Adrenal gland (tissue), 12 donors: ENCODE measurements around the gene GLDC. TPM values are rescaled to one million over a fixed set of nuclear protein-coding genes. Genes with fewer than 3 reads are reported as not detected.

Source experiments
- DNase-seq, 7 donors: peaks; one replicate each; pipeline ENCODE4 v3.0.0-alpha.2; 2019 to 2020
- H3K27ac ChIP-seq, 5 donors: fragments of 200-600 bp; sonication (generic) in 4 of 5; 1 replicate in 3 of 5; 2 replicates in 2 of 5; pipeline versions ENCODE4 v1.5.1 to v1.8.0; 2016 to 2020; ENCODE audit warnings: mild to moderate bottlenecking in 1 of 5
- H3K27me3 ChIP-seq: fragments of 200-600 bp; 2 replicates; pipeline ENCODE4 v1.8.0; 2021
- H3K36me3 ChIP-seq, 2 donors: fragments of 200-600 bp; replicated peaks in 1 of 2; 1 replicate in 1 of 2; 2 replicates in 1 of 2; pipeline versions ENCODE4 v1.5.1 to v1.8.0; 2018 to 2022
- H3K4me1 ChIP-seq, 2 donors: fragments of 200-600 bp; replicated peaks in 1 of 2; 1 replicate in 1 of 2; 2 replicates in 1 of 2; pipeline versions ENCODE4 v1.5.1 to v1.8.0; 2018 to 2021
- H3K4me3 ChIP-seq, 4 donors: fragments of 200-600 bp; sonication (generic) in 3 of 4; one replicate each; pipeline ENCODE4 v1.5.1; 2016 to 2018
- H3K9me3 ChIP-seq, 3 donors: fragments of 200-600 bp; sonication (generic) in 1 of 3; replicated peaks in 1 of 3; 1 replicate in 2 of 3; 2 replicates in 1 of 3; pipeline versions ENCODE4 v1.5.1 to v1.8.0; 2016 to 2021
- POLR2A ChIP-seq, 2 donors: fragments of 450-650 bp; IDR thresholded peaks; one replicate each; pipeline ENCODE4 v1.6.1; 2017; ENCODE audit warnings: antibody characterized with exemption in 2 of 2, mild to moderate bottlenecking in 2 of 2, moderate library complexity in 1 of 2
- WGBS, 4 donors: extraction: QIAGEN DNeasy Blood & Tissue Kit in 2 of 4; methylation state at CpG; one replicate each; pipeline versions ENCODE4 v1.1.5 to v1.1.7; 2013 to 2017; 5-methylcytosine and 5-hydroxymethylcytosine counted together
- intact Hi-C, 2 donors: fragments of 100-400 bp; cut with DNase I; formaldehyde crosslinking; loops; one replicate each; pipeline versions ENCODE4 v1.14.1 to v1.15.0; 2022 to 2023
- polyA plus RNA-seq, 3 donors: library from polyadenylated mRNA; stranded (reverse); fragments of 200-250 nt in 2 of 3; fragments of 350-450 nt in 1 of 3; fragmentation: Illumina TruSeq in 1 of 3; extraction: RNeasy Lipid Tissue Mini Kit (QIAGEN cat#74804) in 1 of 3; gene quantifications; one replicate each; pipeline ENCODE4 v1.2.3, GENCODE V29; 2013 to 2014
- total RNA-seq, 9 donors: library from RNA; depleted of rRNA in 4 of 9; stranded (reverse); fragments of >200 nt in 4 of 9; fragments of 120-200 nt in 1 of 9; fragmentation: NEBNext Ultra II Directional in 1 of 9; extraction: Animal tissue kit (Norgen Biotek cat#: 25700) in 1 of 9; gene quantifications; one replicate each; pipeline versions ENCODE4 v1.1.0 to v1.2.4, GENCODE V29; 2013 to 2023
- TF ChIP-seq, protein P1 (sequence below), 6 experiments: fragments of 450-650 bp in 4 of 6; fragments of 200-600 bp in 2 of 6; sonication (generic) in 1 of 6; IDR thresholded peaks; 1 replicate in 5 of 6; 2 replicates in 1 of 6; pipeline versions ENCODE4 v1.5.1 to v1.8.0; 2016 to 2021; ENCODE audit warnings: antibody characterized with exemption in 6 of 6, mild to moderate bottlenecking in 2 of 6, moderate library complexity in 1 of 6
- donor health status: healthy with polysubstance abuse.
- donor health status: Bipolar disorder and iron deficiency.
- donor health status: DM: yes; HTN: yes; CAD: no.
- donor health status: DM: no; HTN: no; CAD: no.
- donor health status: DM: no; HTN: no; CAD: no.
- donor health status: DM: yes; HTN: yes; CAD: no.

GLDC gene
- total and polyA plus RNA-seq, 12 donors: 0.14 to 1.3 (median 0.36) TPM; not detected in 2

DNA sequence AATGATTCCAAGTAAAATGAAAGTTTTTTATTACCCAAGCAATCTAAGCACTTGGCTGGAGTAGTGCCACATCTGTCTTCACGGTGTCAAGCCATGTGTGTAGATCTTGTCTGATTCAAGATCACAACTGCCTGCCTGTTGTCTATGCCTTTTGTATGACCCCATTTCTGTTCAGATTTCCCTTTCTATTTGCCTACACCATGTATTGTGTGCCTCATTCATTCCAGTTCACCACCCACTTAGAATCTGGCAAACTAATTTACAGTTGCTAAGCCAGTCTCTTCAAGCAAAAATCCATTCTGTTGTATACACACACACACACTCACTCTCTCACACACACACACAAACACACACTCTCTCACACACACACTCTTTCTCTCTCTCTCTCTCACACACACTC is 33.7 kb downstream of the GLDC start:
- Histone ChIP-seq H3K27me3 (no peaks in the 10 kb centered on the region), H3K4me1 (no peaks in the 10 kb centered on the region), H3K36me3 (no peaks in the 10 kb centered on the region), H3K4me3 (no peak overlapping the region), H3K27ac (no peak overlapping the region), H3K9me3 (no peaks in the 10 kb centered on the region)
- TF ChIP-seq, protein P1, sequence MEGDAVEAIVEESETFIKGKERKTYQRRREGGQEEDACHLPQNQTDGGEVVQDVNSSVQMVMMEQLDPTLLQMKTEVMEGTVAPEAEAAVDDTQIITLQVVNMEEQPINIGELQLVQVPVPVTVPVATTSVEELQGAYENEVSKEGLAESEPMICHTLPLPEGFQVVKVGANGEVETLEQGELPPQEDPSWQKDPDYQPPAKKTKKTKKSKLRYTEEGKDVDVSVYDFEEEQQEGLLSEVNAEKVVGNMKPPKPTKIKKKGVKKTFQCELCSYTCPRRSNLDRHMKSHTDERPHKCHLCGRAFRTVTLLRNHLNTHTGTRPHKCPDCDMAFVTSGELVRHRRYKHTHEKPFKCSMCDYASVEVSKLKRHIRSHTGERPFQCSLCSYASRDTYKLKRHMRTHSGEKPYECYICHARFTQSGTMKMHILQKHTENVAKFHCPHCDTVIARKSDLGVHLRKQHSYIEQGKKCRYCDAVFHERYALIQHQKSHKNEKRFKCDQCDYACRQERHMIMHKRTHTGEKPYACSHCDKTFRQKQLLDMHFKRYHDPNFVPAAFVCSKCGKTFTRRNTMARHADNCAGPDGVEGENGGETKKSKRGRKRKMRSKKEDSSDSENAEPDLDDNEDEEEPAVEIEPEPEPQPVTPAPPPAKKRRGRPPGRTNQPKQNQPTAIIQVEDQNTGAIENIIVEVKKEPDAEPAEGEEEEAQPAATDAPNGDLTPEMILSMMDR (IDR thresholded peaks at IDR 0.05): no peak
- no peak for TF ChIP-seq POLR2A (IDR thresholded peaks at IDR 0.05)
- no peak for DNase-seq
- 61 to 86% (median 71%) methylated on average over 1 of the region's 1 CpG for WGBS, 4 donors
- intact Hi-C loops: no loop called here

GRCh38 chr9:6610073-6610472 is 35.5 kb downstream of the GLDC start:
- no peaks in the 10 kb centered on the region for H3K4me1 ChIP-seq

DNA sequence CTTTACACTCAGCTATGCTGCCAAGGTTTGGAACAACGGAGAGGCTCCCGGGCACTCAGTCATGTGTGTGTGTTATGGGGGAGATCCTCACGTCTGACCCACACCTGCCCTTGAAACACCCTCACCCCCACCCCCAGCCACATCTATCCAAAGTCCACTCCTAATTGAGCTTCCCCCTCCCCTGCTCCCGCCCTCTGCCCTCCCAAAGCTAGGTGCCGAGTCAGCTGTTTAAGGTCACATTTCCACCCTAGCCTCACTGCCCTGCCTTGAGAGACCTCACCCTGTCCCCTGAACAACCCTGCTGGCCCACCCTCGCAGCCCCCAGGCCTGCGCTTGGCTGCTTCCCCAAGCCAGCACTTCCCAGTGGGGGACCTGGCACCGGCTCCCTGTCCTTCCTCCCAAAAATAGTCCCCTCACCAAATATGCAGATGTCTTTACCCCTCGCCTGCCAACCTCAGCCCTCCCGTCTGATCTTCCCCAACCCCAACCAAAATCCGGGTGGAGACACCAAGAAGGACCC is 36.0 kb downstream of the GLDC start:
- no peak for TF ChIP-seq POLR2A (IDR thresholded peaks at IDR 0.05)
- TF ChIP-seq, protein P1 (IDR thresholded peaks at IDR 0.05): no peak
- Histone ChIP-seq H3K9me3 (no peaks in the 10 kb centered on the region), H3K27me3 (no peaks in the 10 kb centered on the region), H3K27ac (no peak overlapping the region), H3K4me3 (no peak overlapping the region), H3K36me3 (no peaks in the 10 kb centered on the region), H3K4me1 (no peaks in the 10 kb centered on the region)
- WGBS, 4 donors: 79 to 85% (median 84%) methylated on average over 9 to 11 of the region's 11 CpGs
- intact Hi-C loops: no loop called here
- DNase-seq: no peak

More at GRCh38 chr9:6610073-6610472, 35.5 kb downstream of the GLDC start:
- H3K36me3 ChIP-seq: no peaks in the 10 kb centered on the region
- no peaks in the 10 kb centered on the region for H3K9me3 ChIP-seq
- 86 to 100% (median 96%) methylated on average over 2 of the region's 2 CpGs for WGBS, 4 donors
- H3K27me3 ChIP-seq: no peaks in the 10 kb centered on the region
- H3K27ac ChIP-seq: no peak overlapping the region
- intact Hi-C loops: no loop called here
- DNase-seq: no peak
- no peak for TF ChIP-seq POLR2A (IDR thresholded peaks at IDR 0.05)
- TF ChIP-seq, protein P1 (IDR thresholded peaks at IDR 0.05): no peak
- no peak overlapping the region for H3K4me3 ChIP-seq

GRCh38 chr9:6605202-6605601 is 40.3 kb downstream of the GLDC start:
- Histone ChIP-seq H3K27ac (no peak overlapping the region), H3K9me3 (no peaks in the 10 kb centered on the region), H3K27me3 (no peaks in the 10 kb centered on the region), H3K4me1 (no peaks in the 10 kb centered on the region), H3K36me3 (no peaks in the 10 kb centered on the region), H3K4me3 (no peak overlapping the region)
- TF ChIP-seq, protein P1 (IDR thresholded peaks at IDR 0.05): no peak
- no peak for TF ChIP-seq POLR2A (IDR thresholded peaks at IDR 0.05)
- WGBS, 4 donors: 63 to 79% (median 76%) methylated on average over 5 of the region's 5 CpGs
- intact Hi-C loops: no loop called here
- no peak for DNase-seq
